Esophagus squamous epithelium (tissue), 4 donors: ENCODE data around the gene ZFP91.

ENCODE experiments used
- POLR2A ChIP-seq, 4 donors: fragments of 450-650 bp; IDR thresholded peaks; one replicate each; pipeline ENCODE4 v1.6.1; 2017; ENCODE audit warnings: antibody characterized with exemption in 4 of 4, mild to moderate bottlenecking in 4 of 4, moderate library complexity in 3 of 4
- TF ChIP-seq, protein P1 (sequence below), 6 experiments: fragments of 450-650 bp in 4 of 6; fragments of 200-600 bp in 2 of 6; sonication (generic) in 2 of 6; IDR thresholded peaks; one replicate each; pipeline ENCODE4 v1.5.1; 2016 to 2019; ENCODE audit warnings: antibody characterized with exemption in 6 of 6, mild to moderate bottlenecking in 4 of 6, moderate library complexity in 4 of 6

DNA sequence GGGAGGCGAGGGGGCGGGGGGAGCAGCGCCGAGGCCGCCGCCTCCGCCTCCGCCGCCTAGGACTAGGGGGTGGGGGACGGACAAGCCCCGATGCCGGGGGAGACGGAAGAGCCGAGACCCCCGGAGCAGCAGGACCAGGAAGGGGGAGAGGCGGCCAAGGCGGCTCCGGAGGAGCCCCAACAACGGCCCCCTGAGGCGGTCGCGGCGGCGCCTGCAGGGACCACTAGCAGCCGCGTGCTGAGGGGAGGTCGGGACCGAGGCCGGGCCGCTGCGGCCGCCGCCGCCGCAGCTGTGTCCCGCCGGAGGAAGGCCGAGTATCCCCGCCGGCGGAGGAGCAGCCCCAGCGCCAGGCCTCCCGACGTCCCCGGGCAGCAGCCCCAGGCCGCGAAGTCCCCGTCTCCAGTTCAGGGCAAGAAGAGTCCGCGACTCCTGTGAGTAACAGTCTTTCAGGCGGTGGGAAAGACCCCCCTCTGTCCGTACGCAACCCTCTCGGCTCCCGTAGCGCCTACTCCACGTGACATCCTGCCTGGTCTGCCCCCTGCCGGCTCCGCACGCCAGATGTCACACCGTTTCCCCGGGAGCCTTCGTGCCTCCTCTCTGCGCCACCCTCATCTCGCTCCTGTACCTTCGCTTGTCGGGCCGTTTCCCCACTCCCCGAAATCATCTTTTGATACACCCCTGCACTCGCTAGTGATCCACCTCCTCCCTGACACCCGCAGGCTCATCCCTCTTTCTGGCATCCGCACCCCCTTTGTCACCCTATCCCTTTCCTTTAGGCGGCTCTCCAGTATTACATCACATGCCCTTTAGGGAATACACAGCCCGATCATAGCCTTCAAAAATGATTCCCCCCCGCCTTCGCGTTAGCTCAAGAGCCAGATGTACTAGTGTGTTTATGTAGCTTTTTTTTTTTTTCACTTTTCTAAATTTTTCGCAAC is 598 bp downstream of the ZFP91 start:
- TF ChIP-seq, protein P1, sequence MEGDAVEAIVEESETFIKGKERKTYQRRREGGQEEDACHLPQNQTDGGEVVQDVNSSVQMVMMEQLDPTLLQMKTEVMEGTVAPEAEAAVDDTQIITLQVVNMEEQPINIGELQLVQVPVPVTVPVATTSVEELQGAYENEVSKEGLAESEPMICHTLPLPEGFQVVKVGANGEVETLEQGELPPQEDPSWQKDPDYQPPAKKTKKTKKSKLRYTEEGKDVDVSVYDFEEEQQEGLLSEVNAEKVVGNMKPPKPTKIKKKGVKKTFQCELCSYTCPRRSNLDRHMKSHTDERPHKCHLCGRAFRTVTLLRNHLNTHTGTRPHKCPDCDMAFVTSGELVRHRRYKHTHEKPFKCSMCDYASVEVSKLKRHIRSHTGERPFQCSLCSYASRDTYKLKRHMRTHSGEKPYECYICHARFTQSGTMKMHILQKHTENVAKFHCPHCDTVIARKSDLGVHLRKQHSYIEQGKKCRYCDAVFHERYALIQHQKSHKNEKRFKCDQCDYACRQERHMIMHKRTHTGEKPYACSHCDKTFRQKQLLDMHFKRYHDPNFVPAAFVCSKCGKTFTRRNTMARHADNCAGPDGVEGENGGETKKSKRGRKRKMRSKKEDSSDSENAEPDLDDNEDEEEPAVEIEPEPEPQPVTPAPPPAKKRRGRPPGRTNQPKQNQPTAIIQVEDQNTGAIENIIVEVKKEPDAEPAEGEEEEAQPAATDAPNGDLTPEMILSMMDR (IDR thresholded peaks at IDR 0.05) = peak; percentile 68 to 92 (median 88)
- TF ChIP-seq POLR2A (IDR thresholded peaks at IDR 0.05) = peak in 3 of 4 donors; percentile 27 to 70 (median 60)
